ENCODE data around the gene MAP3K10.
"Not testable (repeated sequence)": the region's sequence is repeated elsewhere in the genome, so short reads cannot be mapped to it uniquely, and the experiment has no call there.

Gene MAP3K10

GRCh38 chr19:40217027-40217810 lies 26.0 kb downstream of the MAP3K10 start:
- DNase-seq (ENCODE audit: low read depth in 2 of 2), result no peak

GRCh38 chr19:40217934-40218890 lies 27.0 kb downstream of the MAP3K10 start, which contains the start of gene TTC9B:
TTC9B (minus strand) TSS chr19:40218384; CDS start chr19:40218381, 3 bp downstream.
- no peak for DNase-seq (ENCODE audit: low read depth in 2 of 2)

GRCh38 chr19:40219029-40219428 lies 27.8 kb downstream of the MAP3K10 start:
- DNase-seq (ENCODE audit: low read depth in 2 of 2), result not testable (repeated sequence)

GRCh38 chr19:40219721-40220276 lies 28.6 kb downstream of the MAP3K10 start:
- DNase-seq (ENCODE audit: low read depth in 2 of 2), result peak in 1 of 2 experiments; percentile 7

GRCh38 chr19:40220674-40221073 lies 29.4 kb downstream of the MAP3K10 start:
- DNase-seq (ENCODE audit: low read depth in 2 of 2), result no peak

GRCh38 chr19:40221858-40222619 lies 30.8 kb downstream of the MAP3K10 start:
- peak; percentile 77 to 79 for DNase-seq (ENCODE audit: low read depth in 2 of 2)

GRCh38 chr19:40223135-40223822 lies 32.1 kb downstream of the MAP3K10 start:
- no peak for DNase-seq (ENCODE audit: low read depth in 2 of 2)

GRCh38 chr19:40224342-40225150 lies 33.3 kb downstream of the MAP3K10 start:
- DNase-seq (ENCODE audit: low read depth in 2 of 2), result no peak

- no peak for DNase-seq (ENCODE audit: low read depth in 2 of 2)
Measured at GRCh38 chr19:40225440-40226305, 34.4 kb downstream of the MAP3K10 start.

GRCh38 chr19:40228346-40228745 lies 37.1 kb downstream of the MAP3K10 start:
- no peak for DNase-seq (ENCODE audit: low read depth in 2 of 2)

GRCh38 chr19:40228863-40229262 lies 37.6 kb downstream of the MAP3K10 start:
- no peak for DNase-seq (ENCODE audit: low read depth in 2 of 2)

GRCh38 chr19:40229484-40229883 lies 38.3 kb downstream of the MAP3K10 start:
- no peak for DNase-seq (ENCODE audit: low read depth in 2 of 2)

GRCh38 chr19:40229926-40230417 lies 38.7 kb downstream of the MAP3K10 start:
- DNase-seq (ENCODE audit: low read depth in 2 of 2), result no peak

GRCh38 chr19:40231057-40231456 lies 39.8 kb downstream of the MAP3K10 start:
- no peak for DNase-seq (ENCODE audit: low read depth in 2 of 2)

GRCh38 chr19:40231544-40232424 lies 40.6 kb downstream of the MAP3K10 start:
- no peak for DNase-seq (ENCODE audit: low read depth in 2 of 2)

- no peak for DNase-seq (ENCODE audit: low read depth in 2 of 2)
Measured at GRCh38 chr19:40232479-40232878, 41.3 kb downstream of the MAP3K10 start.

- no peak for DNase-seq (ENCODE audit: low read depth in 2 of 2)
Measured at GRCh38 chr19:40232949-40233810, 42.0 kb downstream of the MAP3K10 start.

All from fibroblast of skin of left quadriceps (primary cell).